Upper lobe of right lung (tissue), 1 donor: ENCODE results near the gene ATP6V0C. TPM values are rescaled to one million over a fixed set of nuclear protein-coding genes. Genes with fewer than 3 reads are reported as not detected.

Experiments used
- ATAC-seq: fragments of 200-7000 bp; cut with Tn5 transposase; one replicate; pipeline ENCODE4 v1.9.1; 2020; ENCODE audit warnings: mild to moderate bottlenecking, moderate library complexity
- DNase-seq: peaks from one replicate; pipeline ENCODE4 v3.0.0-alpha.2; 2020
- H3K27ac ChIP-seq: fragments of 200-600 bp; one replicate; pipeline ENCODE4 v1.8.0; 2022
- H3K27me3 ChIP-seq: fragments of 200-600 bp; one replicate; pipeline ENCODE4 v1.8.0; 2022; ENCODE audit warnings: mild to moderate bottlenecking
- H3K36me3 ChIP-seq: fragments of 200-600 bp; one replicate; pipeline ENCODE4 v1.8.0; 2022
- H3K4me1 ChIP-seq: fragments of 200-600 bp; one replicate; pipeline ENCODE4 v1.8.0; 2022
- H3K4me3 ChIP-seq: fragments of 200-600 bp; one replicate; pipeline ENCODE4 v1.8.0; 2022; ENCODE audit warnings: mild to moderate bottlenecking
- H3K9me3 ChIP-seq: fragments of 200-600 bp; one replicate; pipeline ENCODE4 v1.8.0; 2022
- CTCF ChIP-seq: fragments of 200-600 bp; IDR thresholded peaks from one replicate; pipeline ENCODE4 v1.8.0; 2022; ENCODE audit warnings: antibody characterized with exemption
- intact Hi-C: fragments of 100-400 bp; cut with DNase I; formaldehyde crosslinking; loops from one replicate; pipeline ENCODE4 v1.11.0; 2022
- total RNA-seq: library from RNA; stranded (reverse); fragmentation: NEBNext Ultra II Directional; extraction: Animal tissue kit (Norgen Biotek cat#: 25700); gene quantifications from one replicate; pipeline ENCODE4 v1.2.1, GENCODE V29; 2021
- donor health status: DM: no; HTN: yes; CAD: no; lungs with severe emphysema.

The ATP6V0C gene
- total RNA-seq, 1 donor from 2014 or later = 298 TPM

- no peaks in the 10 kb centered on the region for H3K27me3 ChIP-seq
- intact Hi-C loops = loop anchor here (10.0 kb wide), 1 partner anchor 165 kb away; no protein-coding TSS in a partner anchor
- ATAC-seq (no peak), DNase-seq (no peak)
- H3K4me3 ChIP-seq = no peak overlapping the region
- no peak overlapping the region for H3K27ac ChIP-seq
- peaks cover 12% of the 10 kb centered on the region for H3K36me3 ChIP-seq
- H3K4me1 ChIP-seq = peaks cover 30% of the 10 kb centered on the region
- TF ChIP-seq CTCF = no peak
- no peaks in the 10 kb centered on the region for H3K9me3 ChIP-seq
These were observed 13.8 kb upstream of the ATP6V0C start for GRCh38 chr16:2499890-2500429.

- Histone ChIP-seq H3K36me3 (peaks cover 12% of the 10 kb centered on the region), H3K27me3 (no peaks in the 10 kb centered on the region), H3K4me3 (no peak overlapping the region), H3K4me1 (peaks cover 30% of the 10 kb centered on the region), H3K9me3 (no peaks in the 10 kb centered on the region), H3K27ac (no peak overlapping the region)
- intact Hi-C loops = no loop called here
- ATAC-seq = no peak
- peak; percentile 67 for DNase-seq
- no peak for TF ChIP-seq CTCF
These were observed 13.3 kb upstream of the ATP6V0C start for GRCh38 chr16:2500430-2500917.

- DNase-seq (peak; percentile 92), ATAC-seq (peak; percentile 86)
- Histone ChIP-seq H3K9me3 (no peaks in the 10 kb centered on the region), H3K4me1 (peaks cover 30% of the 10 kb centered on the region), H3K27ac (no peak overlapping the region), H3K36me3 (peaks cover 9% of the 10 kb centered on the region), H3K4me3 (peak overlapping the region; percentile 21), H3K27me3 (no peaks in the 10 kb centered on the region)
- TF ChIP-seq CTCF = peak; percentile 99
- intact Hi-C loops = no loop called here
These were observed 12.6 kb upstream of the ATP6V0C start for GRCh38 chr16:2500918-2501750.

- H3K27ac ChIP-seq = no peak overlapping the region
- H3K9me3 ChIP-seq = no peaks in the 10 kb centered on the region
- H3K36me3 ChIP-seq = no peaks in the 10 kb centered on the region
- no peak for TF ChIP-seq CTCF
- intact Hi-C loops = no loop called here
- peaks cover 34% of the 10 kb centered on the region for H3K4me1 ChIP-seq
- no peak overlapping the region for H3K4me3 ChIP-seq
- ATAC-seq (no peak), DNase-seq (peak; percentile 65)
- H3K27me3 ChIP-seq = no peaks in the 10 kb centered on the region
These were observed 11.5 kb upstream of the ATP6V0C start for GRCh38 chr16:2501946-2502895.

- H3K9me3 ChIP-seq = no peaks in the 10 kb centered on the region
- no peak for TF ChIP-seq CTCF
- ATAC-seq (no peak), DNase-seq (no peak)
- H3K27ac ChIP-seq = no peak overlapping the region
- H3K36me3 ChIP-seq = no peaks in the 10 kb centered on the region
- H3K27me3 ChIP-seq = no peaks in the 10 kb centered on the region
- intact Hi-C loops = no loop called here
- no peak overlapping the region for H3K4me3 ChIP-seq
- peaks cover 19% of the 10 kb centered on the region for H3K4me1 ChIP-seq
These were observed 8.1 kb upstream of the ATP6V0C start for GRCh38 chr16:2505695-2506094.
